BJ (cell line): ENCODE results near the gene CHMP5. TPM values are rescaled to one million over a fixed set of nuclear protein-coding genes. Genes with fewer than 3 reads are reported as not detected.

ENCODE experiments used
- CTCF ChIA-PET: fragments of 350-600 bp; formaldehyde crosslinking; extraction: SDS; loops from one replicate; lab custom pipeline; 2021; ENCODE audit warnings: antibody characterized with exemption, inconsistent platforms; lab: Yijun Ruan, JAX
- POLR2A ChIA-PET: fragments of 300-600 bp; sonication (Branson Sonifier 250); formaldehyde crosslinking; extraction: SDS; loops from one replicate; lab custom pipeline; 2021; ENCODE audit warnings: antibody characterized with exemption; lab: Charles Lee
- DNase-seq: peaks from one replicate; pipeline ENCODE4 v3.0.0-alpha.2; 2011; ENCODE audit warnings: low read depth
- H3K27me3 ChIP-seq: 2 replicates; pipeline ENCODE4 v1.6.0; 2011; ENCODE audit warnings: low read length; ENCODE audit not compliant: control insufficient read depth, insufficient read depth
- H3K36me3 ChIP-seq: 2 replicates; pipeline ENCODE4 v1.5.1; 2011; ENCODE audit warnings: low read length; ENCODE audit not compliant: control insufficient read depth, insufficient read depth
- H3K4me3 ChIP-seq: 2 replicates; pipeline ENCODE4 v1.5.1; 2011; ENCODE audit warnings: low read depth, mild to moderate bottlenecking, control low read depth, low read length
- CTCF ChIP-seq: IDR thresholded peaks from 2 replicates; pipeline ENCODE4 v1.5.1; 2011; ENCODE audit warnings: low read depth, mild to moderate bottlenecking, control low read depth, inconsistent platforms, low read length, moderate library complexity; ENCODE audit not compliant: insufficient read depth
- polyA plus RNA-seq: library from polyadenylated mRNA; depleted of rRNA; stranded (reverse); fragments of >200 nt; gene quantifications from 2 replicates; pipeline ENCODE4 v1.2.3, GENCODE V29; 2011

CHMP5 gene
- polyA plus RNA-seq, 1 experiment: 37.6 TPM

- no peak for DNase-seq
- H3K27me3 ChIP-seq: no peaks in the 10 kb centered on the region; the same call in 1 of the 2 replicates
- H3K4me3 ChIP-seq: no peak overlapping the region
- TF ChIP-seq CTCF: no peak
- H3K36me3 ChIP-seq: no peaks in the 10 kb centered on the region
- POLR2A ChIA-PET: no interaction called here
- CTCF ChIA-PET: interaction anchor here (1.3 kb wide), 1 partner anchor 8 kb away, joined by 4 read pairs; no protein-coding TSS in a partner anchor
Observed at GRCh38 chr9:33229359-33230114, 35.3 kb upstream of the CHMP5 start.

- no peaks in the 10 kb centered on the region; the same call in 1 of the 2 replicates for H3K27me3 ChIP-seq
- DNase-seq: no peak
- no peaks in the 10 kb centered on the region for H3K36me3 ChIP-seq
- no peak for TF ChIP-seq CTCF
- CTCF ChIA-PET: interaction anchor here (0.9 to 1.8 kb wide), 4 partner anchors 33 to 393 kb away, joined by 3 read pairs; partner anchors contain the start of gene BAG1
- POLR2A ChIA-PET: no interaction called here
- no peak overlapping the region for H3K4me3 ChIP-seq
Observed at GRCh38 chr9:33230756-33231622, 33.9 kb upstream of the CHMP5 start.

- ChIA-PET CTCF (interaction anchor here (1.0 to 1.8 kb wide), 3 partner anchors 32 to 392 kb away, joined by 3 read pairs; partner anchors contain the start of gene BAG1), POLR2A (no interaction called here)
- Histone ChIP-seq H3K27me3 (no peaks in the 10 kb centered on the region; the same call in 1 of the 2 replicates), H3K4me3 (no peak overlapping the region), H3K36me3 (no peaks in the 10 kb centered on the region)
- TF ChIP-seq CTCF: no peak
- no peak for DNase-seq
Observed at GRCh38 chr9:33231623-33231942, 33.3 kb upstream of the CHMP5 start.

- H3K27me3 ChIP-seq: no peaks in the 10 kb centered on the region; the same call in 1 of the 2 replicates
- H3K4me3 ChIP-seq: no peak overlapping the region
- no peak for DNase-seq
- no peaks in the 10 kb centered on the region for H3K36me3 ChIP-seq
- ChIA-PET CTCF (interaction anchor here (3.8 kb wide), 1 partner anchor 7 kb away, joined by 20 read pairs; no protein-coding TSS in a partner anchor), POLR2A (no interaction called here)
- no peak for TF ChIP-seq CTCF
Observed at GRCh38 chr9:33232815-33233214, 32.0 kb upstream of the CHMP5 start.
